ENCODE results near the gene TOGARAM2. TPM values are rescaled to one million over a fixed set of nuclear protein-coding genes. Genes with fewer than 3 reads are reported as not detected.

Gene TOGARAM2
- total and polyA plus RNA-seq, 10 donors = 3.0 to 19.9 (median 8.6) TPM

GRCh38 chr2:29073933-29074332 is 92.8 kb downstream of the TOGARAM2 start:
- peaks cover 0 to 15% (median 4%) of the 10 kb centered on the region in 8 donors for H3K9me3 ChIP-seq
- TF ChIP-seq CTCF (IDR thresholded peaks at IDR 0.05 in 8 of 11, conservative IDR thresholded peaks at IDR 0.05 in 3 of 11) (no peak), POLR2A (IDR thresholded peaks at IDR 0.05) (no peak), POLR2AphosphoS5 (IDR thresholded peaks at IDR 0.05) (no peak)
- no peak overlapping the region for H3K4me3 ChIP-seq
- H3K36me3 ChIP-seq = no peaks in the 10 kb centered on the region
- DNase-seq = no peak
- intact Hi-C loops (cut with DNase I; ENCODE audit: low total_unique reads) = no loop called here
- no peaks in the 10 kb centered on the region for H3K4me1 ChIP-seq
- no peak overlapping the region for H3K27ac ChIP-seq
- WGBS, 5 donors = 58 to 75% (median 69%) methylated on average over 4 of the region's 4 CpGs
- H3K27me3 ChIP-seq (replicated peaks in 1 of 7) = no peaks in the 10 kb centered on the region

- DNase-seq = no peak
- Histone ChIP-seq H3K27me3 (replicated peaks in 1 of 7) (no peaks in the 10 kb centered on the region), H3K27ac (no peak within 1 kb of the TSS), H3K36me3 (no peaks in the 10 kb centered on the region), H3K4me1 (no peaks in the 10 kb centered on the region), H3K4me3 (no peak within 1 kb of the TSS), H3K9me3 (peaks cover 0 to 20% (median 7%) of the 10 kb centered on the region in 8 donors)
- no peak for TF ChIP-seq CTCF (IDR thresholded peaks at IDR 0.05 in 8 of 11, conservative IDR thresholded peaks at IDR 0.05 in 3 of 11)
- TF ChIP-seq POLR2AphosphoS5 (IDR thresholded peaks at IDR 0.05) = no peak
- no peak for TF ChIP-seq POLR2A (IDR thresholded peaks at IDR 0.05)
- intact Hi-C loops (cut with DNase I; ENCODE audit: low total_unique reads) = no loop called here
- WGBS, 5 donors = 88 to 93% (median 92%) methylated on average over 8 of the region's 8 CpGs
Observed at GRCh38 chr2:29074411-29074810, 93.3 kb downstream of the TOGARAM2 start, which contains the start of gene PCARE. TSS of gene PCARE (minus strand) at chr2:29074523. CDS start at chr2:29074261, 262 bp downstream.

GRCh38 chr2:29075894-29076705 is 95.0 kb downstream of the TOGARAM2 start:
- no peak for DNase-seq
- Histone ChIP-seq H3K4me1 (no peaks in the 10 kb centered on the region), H3K27me3 (replicated peaks in 1 of 7) (no peaks in the 10 kb centered on the region), H3K27ac (no peak overlapping the region), H3K4me3 (no peak overlapping the region), H3K9me3 (peaks cover 0 to 37% (median 23%) of the 10 kb centered on the region in 8 donors), H3K36me3 (no peaks in the 10 kb centered on the region)
- TF ChIP-seq CTCF (IDR thresholded peaks at IDR 0.05 in 8 of 11, conservative IDR thresholded peaks at IDR 0.05 in 3 of 11) (no peak), POLR2A (IDR thresholded peaks at IDR 0.05) (no peak), POLR2AphosphoS5 (IDR thresholded peaks at IDR 0.05) (no peak)
- 64 to 77% (median 69%) methylated on average over 14 of the region's 14 CpGs for WGBS, 5 donors
- intact Hi-C loops (cut with DNase I; ENCODE audit: low total_unique reads) = no loop called here

GRCh38 chr2:29079887-29080286 is 98.8 kb downstream of the TOGARAM2 start:
- 91 to 100% (median 96%) methylated on average over 4 to 7 of the region's 7 CpGs for WGBS, 5 donors
- no peak for DNase-seq
- intact Hi-C loops (cut with DNase I; ENCODE audit: low total_unique reads) = no loop called here

More at GRCh38 chr2:29079887-29080286, 98.8 kb downstream of the TOGARAM2 start:
- H3K36me3 ChIP-seq = no peaks in the 10 kb centered on the region
- TF ChIP-seq POLR2AphosphoS5 (IDR thresholded peaks at IDR 0.05) = no peak
- TF ChIP-seq CTCF (IDR thresholded peaks at IDR 0.05 in 8 of 11, conservative IDR thresholded peaks at IDR 0.05 in 3 of 11) = no peak
- no peak for TF ChIP-seq POLR2A (IDR thresholded peaks at IDR 0.05)
- no peaks in the 10 kb centered on the region for H3K27me3 ChIP-seq (replicated peaks in 1 of 7)
- H3K4me1 ChIP-seq = peaks cover 0 to 4% (median 0%) of the 10 kb centered on the region in 6 donors
- H3K27ac ChIP-seq = no peak overlapping the region
- H3K4me3 ChIP-seq = no peak overlapping the region
- H3K9me3 ChIP-seq = peaks cover 0 to 40% (median 23%) of the 10 kb centered on the region in 8 donors
